Measurements from ENCODE around the gene SPOCK1. TPM values are rescaled to one million over a fixed set of nuclear protein-coding genes. Genes with fewer than 3 reads are reported as not detected.
"Not testable (repeated sequence)": the region's sequence is repeated elsewhere in the genome, so short reads cannot be mapped to it uniquely, and the experiment has no call there.

The SPOCK1 gene
- total and polyA plus RNA-seq, 7 donors: 4.2 to 52.7 (median 16.0) TPM

DNA sequence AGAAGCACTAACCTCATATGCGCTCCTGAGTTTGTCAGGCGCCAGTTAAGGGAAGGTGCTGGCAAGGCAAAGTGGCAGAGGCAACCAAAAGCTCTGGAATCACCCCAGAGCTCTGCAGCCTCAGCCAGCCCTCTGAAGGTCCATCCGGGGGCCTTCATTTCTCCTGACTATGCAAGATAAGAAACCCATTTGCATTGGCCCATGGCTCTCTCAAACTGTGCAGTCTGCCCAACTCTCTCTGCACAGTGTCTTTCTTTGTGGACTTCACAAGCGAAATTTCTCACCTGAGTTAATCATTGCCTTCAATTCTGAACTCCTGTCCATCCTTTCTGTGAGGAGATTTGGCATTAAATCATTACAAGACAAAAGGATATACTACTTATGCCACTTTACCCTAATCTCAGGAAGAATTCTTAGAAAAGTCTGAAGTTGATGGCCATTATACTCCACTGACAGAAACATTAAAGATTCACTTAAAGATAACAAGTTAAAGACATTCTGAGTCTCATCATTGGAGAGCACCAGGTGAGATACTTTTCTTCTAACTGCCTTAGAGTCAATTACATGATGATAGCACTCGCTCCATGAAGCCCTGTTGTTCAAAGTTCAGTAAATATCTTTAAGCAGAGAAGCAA lies 235.6 kb downstream of the SPOCK1 start:
- 69 to 84% (median 79%) methylated on average over 5 of the region's 5 CpGs for WGBS, 3 donors
- DNase-seq: no peak
- ATAC-seq: no peak
- Histone ChIP-seq H3K4me1 (no peaks in the 10 kb centered on the region), H3K27ac (no peak overlapping the region), H3K9me3 (no peaks in the 10 kb centered on the region), H3K27me3 (ENCODE audit: insufficient read depth in 3 of 3, low read length in 2 of 3) (no peaks in the 10 kb centered on the region), H3K36me3 (ENCODE audit: insufficient read depth in 1 of 2, low read depth in 1 of 2) (no peaks in the 10 kb centered on the region), H3K4me3 (no peak overlapping the region)
- intact Hi-C loops (cut with DNase I): no loop called here
- TF ChIP-seq CTCF (IDR thresholded peaks at IDR 0.05): no peak

GRCh38 chr5:137262818-137263217 lies 236.3 kb downstream of the SPOCK1 start:
- TF ChIP-seq CTCF (IDR thresholded peaks at IDR 0.05): no peak
- no peak overlapping the region for H3K27ac ChIP-seq
- no peaks in the 10 kb centered on the region for H3K4me1 ChIP-seq
- no peak overlapping the region for H3K4me3 ChIP-seq
- intact Hi-C loops (cut with DNase I): no loop called here
- ATAC-seq (no peak), DNase-seq (no peak)
- no peaks in the 10 kb centered on the region for H3K9me3 ChIP-seq
- H3K27me3 ChIP-seq (ENCODE audit: insufficient read depth in 3 of 3, low read length in 2 of 3): no peaks in the 10 kb centered on the region
- no peaks in the 10 kb centered on the region for H3K36me3 ChIP-seq (ENCODE audit: insufficient read depth in 1 of 2, low read depth in 1 of 2)

DNA sequence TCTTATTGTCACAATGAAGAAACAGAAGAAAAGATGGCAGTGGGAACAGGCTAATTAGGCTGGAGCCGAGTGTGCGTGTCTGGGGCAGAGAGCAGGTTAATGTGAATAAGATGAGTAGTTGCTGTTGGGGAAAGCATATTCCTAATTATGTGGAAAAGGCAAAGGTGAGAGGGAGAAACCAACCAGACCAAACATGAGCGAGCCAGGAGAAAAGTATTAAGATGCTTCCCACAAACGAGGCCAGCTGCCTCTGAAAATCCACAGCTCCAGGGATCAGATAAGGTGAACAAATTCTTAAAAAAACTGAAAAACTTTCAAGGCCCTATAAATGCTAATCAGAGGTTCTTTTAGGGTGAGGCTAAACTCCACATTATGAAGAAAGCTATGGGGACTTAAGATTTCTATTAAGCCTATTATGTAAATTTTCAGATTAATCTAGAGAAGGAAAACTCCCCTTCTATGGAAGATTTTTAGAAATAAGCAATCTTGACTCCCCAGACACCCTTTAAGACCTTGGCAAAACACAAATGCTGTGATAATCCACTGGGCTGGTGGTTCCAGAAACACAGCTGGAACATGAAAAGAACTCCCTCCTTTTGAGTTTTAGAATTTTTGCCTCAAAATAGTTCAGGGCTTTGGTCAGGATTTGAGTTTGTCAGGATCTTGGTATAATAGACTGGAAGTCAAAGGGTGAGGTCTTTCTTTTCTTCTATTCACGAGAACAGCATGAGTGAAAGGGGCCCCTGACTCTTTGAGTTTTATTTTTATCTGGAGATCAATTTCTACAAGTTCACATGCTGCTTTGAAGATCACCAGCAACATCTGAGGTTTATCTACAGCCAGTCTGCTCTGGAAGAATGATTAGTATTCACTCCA lies 238.1 kb downstream of the SPOCK1 start:
- no peak overlapping the region for H3K27ac ChIP-seq
- ATAC-seq (no peak), DNase-seq (no peak)
- no peaks in the 10 kb centered on the region for H3K4me1 ChIP-seq
- H3K36me3 ChIP-seq (ENCODE audit: insufficient read depth in 1 of 2, low read depth in 1 of 2): no peaks in the 10 kb centered on the region
- H3K4me3 ChIP-seq: no peak overlapping the region
- intact Hi-C loops (cut with DNase I): no loop called here
- no peaks in the 10 kb centered on the region for H3K9me3 ChIP-seq
- no peak for TF ChIP-seq CTCF (IDR thresholded peaks at IDR 0.05)
- no peaks in the 10 kb centered on the region for H3K27me3 ChIP-seq (ENCODE audit: insufficient read depth in 3 of 3, low read length in 2 of 3)
- WGBS, 3 donors: 44 to 54% (median 51%) methylated on average over 5 of the region's 5 CpGs

- H3K4me1 ChIP-seq; H3K9me3 ChIP-seq; H3K36me3 ChIP-seq (ENCODE audit: insufficient read depth in 1 of 2, low read depth in 1 of 2); H3K27ac ChIP-seq; intact Hi-C loops (cut with DNase I); H3K27me3 ChIP-seq (ENCODE audit: insufficient read depth in 3 of 3, low read length in 2 of 3); DNase-seq; H3K4me3 ChIP-seq; ATAC-seq: not testable (repeated sequence)
- 88 to 94% (median 89%) methylated on average over 2 of the region's 2 CpGs for WGBS, 3 donors
Measured at GRCh38 chr5:137259115-137259514, 240.0 kb downstream of the SPOCK1 start.
